HG03521 (cell line): Measurements from ENCODE around the gene TPP1.

Experiments
- ATAC-seq: cut with Tn5 transposase; IDR thresholded peaks from one replicate; pipeline ENCODE4 v1.9.1; 2021; ENCODE audit warnings: mild to moderate bottlenecking, moderate library complexity; ENCODE audit not compliant: unreplicated experiment

The TPP1 gene

GRCh38 chr11:6619004-6619745 is at the start of gene TPP1:
TSS of gene TPP1 (minus strand) at chr11:6619422. CDS start at chr11:6619400, 22 bp downstream.
- ATAC-seq, result peak; percentile 99

DNA sequence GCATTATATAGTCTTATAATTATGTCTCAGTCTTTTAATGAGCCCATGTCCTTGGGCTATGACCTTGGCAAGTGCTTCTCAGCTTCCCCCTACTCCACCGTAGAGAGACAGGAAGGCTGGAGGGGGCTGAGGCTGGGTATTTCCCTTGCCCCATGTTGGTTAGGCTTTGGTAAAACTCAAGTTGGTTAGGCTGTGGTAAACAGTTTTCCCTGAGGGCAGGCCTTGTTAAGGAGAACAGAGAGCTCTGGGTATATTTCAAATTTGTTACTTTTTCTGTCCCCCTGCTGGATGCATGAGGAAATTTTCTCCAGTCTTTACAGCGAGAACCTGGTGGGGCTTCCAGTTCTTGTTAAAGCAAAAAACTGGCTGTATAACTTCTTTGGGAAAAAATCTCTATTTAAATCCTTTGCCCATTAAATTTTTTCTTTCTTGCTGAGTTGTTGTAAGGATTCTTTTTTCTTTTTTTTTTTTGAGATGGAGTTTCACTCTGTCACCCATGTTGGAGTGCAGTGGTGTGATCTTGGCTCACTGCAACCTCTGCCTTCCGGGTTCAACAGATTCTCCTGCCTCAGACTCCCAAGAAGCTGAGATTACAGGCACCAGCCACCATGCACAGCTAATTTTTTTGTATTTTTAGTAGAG is 48.6 kb upstream of the TPP1 start:
- ATAC-seq, result no peak

DNA sequence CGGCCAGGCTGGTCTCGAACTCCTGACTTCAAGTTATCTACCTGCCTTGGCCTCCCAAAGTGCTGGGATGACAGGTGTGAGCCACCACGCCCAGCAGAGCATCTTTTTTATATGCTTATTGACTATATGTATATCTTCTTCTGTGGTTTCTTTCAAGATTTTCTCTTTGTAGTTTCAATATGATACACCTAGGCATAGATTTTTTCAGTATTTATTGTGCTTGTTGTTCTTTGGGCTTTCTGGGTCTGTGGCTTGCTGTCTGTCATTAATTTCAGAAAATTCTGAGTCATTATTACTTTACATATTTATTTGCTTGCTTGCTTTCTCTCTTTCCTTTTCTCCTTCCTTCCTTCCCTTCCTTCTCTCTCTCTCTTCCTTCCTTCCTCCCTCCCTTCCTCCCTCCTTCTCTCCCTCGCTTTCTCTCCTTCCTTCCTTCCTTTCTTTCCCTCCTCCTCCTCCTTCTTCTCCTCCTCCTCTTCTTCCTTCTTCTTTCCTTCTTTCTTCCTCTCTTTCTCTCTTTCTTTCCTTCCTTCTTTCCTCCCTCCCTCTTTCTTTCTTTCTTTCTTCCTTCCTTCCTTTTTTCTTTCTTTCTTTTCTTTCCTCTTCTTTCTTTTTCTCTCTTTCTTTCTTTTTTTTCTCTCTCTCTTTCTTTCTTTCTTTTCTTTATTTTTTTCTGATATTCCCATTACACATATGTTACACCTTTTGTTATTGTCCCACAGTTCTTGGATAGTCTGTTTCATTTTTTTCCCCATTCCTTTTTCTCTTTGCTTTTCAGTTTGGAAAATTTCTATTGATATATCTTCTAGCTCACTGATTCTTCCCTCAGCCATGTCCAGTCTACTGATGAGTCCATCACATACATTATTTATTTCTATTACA is 47.3 kb upstream of the TPP1 start:
- no peak for ATAC-seq

DNA sequence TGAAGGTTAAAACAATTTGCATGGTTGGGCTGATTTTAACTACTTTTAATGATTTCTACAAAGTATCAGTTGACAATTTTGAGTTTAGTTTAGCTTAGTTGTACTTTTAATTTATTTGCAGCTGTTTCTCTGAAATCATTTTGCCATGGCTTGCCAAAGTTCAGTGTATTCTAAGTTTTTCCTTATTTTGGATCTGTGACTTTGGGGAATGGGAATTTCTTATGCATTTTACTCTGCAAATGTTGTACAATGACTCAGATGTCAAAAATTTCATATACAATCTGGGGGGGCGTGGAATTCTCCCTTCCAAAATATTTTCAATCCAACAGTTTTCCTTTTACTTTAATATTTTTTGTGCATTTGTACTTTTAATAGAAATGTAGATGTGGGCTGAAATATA is 45.3 kb upstream of the TPP1 start:
- no peak for ATAC-seq

- ATAC-seq, result no peak
These were observed 44.7 kb upstream of the TPP1 start for GRCh38 chr11:6663794-6664469.

GRCh38 chr11:6660712-6661111 is 41.5 kb upstream of the TPP1 start:
- ATAC-seq, result no peak

DNA sequence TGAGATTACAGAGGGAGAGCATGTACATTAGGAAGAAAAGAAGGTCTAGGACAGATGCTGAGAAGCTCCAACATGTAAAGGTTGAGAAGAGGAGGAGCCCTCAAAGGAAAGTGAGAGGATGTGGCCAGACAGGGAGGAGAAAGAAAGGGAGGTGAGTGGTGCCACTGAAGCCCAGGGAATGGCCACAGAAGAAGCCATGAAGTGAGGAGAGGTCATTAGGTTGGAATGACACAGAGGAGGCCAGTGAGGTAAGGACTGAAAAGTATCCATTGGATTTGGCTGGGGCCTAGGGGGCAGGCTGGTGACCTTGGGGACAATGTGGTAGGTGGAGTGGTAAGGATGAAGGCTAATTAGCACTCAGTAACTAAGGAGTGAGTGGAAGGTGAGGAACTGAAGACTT is 39.4 kb upstream of the TPP1 start:
- no peak for ATAC-seq

DNA sequence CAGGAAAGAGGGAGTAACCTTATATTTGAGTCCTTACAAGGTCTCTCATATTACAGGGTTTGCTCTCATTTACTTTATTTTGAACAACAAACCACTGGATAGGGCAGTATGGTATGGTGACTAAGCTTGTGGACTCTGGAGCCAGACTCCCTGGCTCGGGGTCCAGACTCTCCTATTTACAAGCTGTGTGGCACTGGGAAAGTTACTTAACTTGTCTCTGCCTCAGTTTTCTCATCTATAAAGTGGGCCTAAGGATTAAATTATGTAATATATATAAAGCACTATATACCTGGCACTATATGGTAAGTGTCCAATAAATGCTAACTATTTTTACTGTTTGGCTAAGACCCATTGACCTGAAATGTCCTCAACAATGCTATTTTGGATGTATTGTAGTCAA is 38.1 kb upstream of the TPP1 start:
- no peak for ATAC-seq

DNA sequence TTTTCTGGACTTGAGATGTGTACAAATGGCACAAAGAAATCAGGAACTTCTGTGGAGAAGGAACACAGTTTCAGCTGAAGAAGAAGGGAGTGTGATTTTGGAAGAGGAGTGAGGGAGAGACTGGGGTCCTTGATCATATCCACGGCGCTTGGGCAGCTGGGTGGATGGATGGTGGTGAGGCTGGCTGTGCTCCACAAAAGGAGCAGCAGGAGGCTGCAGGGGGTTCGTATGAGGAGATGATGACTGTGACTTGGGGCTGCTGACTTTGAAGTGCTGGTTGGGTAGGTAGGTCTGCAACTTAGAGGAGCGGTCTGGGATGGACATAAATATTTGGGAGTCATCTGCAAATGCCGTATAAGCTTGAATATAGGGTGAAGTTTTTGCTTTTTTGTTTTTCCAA is 37.7 kb upstream of the TPP1 start:
- ATAC-seq, result no peak

GRCh38 chr11:6656584-6656915 is 37.3 kb upstream of the TPP1 start:
- no peak for ATAC-seq

DNA sequence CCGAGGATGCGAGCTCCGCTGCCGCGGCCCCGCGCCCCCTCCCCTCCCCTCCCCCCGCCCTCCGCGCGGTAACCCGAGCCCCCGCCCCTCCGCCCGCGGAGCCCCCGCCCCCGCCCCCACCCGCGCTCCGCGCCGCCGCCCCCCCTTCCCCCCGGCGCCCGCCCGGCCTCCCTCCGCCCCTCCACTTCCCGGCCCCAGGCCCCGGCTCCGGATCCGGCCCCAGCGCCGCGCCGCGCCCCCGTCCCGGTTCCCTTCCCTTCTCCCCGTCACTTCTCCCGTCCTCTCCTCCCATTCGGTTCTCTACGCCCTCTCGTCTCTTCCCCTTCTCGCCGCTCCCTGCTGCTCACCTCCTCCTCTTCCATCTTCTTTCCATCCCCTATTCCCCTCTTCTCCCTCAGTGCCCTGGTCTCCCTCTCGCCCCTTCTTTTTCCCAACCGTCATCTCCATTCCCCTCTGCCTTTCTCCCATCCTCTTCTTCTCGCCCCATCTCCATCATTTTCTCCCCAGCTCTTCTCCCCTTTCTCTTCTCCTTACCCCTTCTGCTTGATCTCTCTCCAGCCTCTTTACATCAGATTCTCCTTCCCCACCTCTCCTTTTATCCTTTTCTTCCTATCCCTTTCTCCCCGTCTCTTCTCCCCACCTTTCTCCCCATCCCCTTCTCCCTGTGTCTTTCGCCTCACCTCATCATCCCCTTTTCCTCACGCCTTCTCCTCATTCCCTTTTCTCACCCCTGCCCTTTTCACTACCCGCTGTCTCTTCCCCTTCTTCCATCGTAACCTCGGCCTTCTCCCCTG is 36.8 kb upstream of the TPP1 start, which contains the start of gene DCHS1:
Gene DCHS1, minus strand, starts transcription at position 20 of the 794 bp plus-strand sequence. CDS start 14,196 bp downstream, outside the sequence.
- no peak for ATAC-seq

DNA sequence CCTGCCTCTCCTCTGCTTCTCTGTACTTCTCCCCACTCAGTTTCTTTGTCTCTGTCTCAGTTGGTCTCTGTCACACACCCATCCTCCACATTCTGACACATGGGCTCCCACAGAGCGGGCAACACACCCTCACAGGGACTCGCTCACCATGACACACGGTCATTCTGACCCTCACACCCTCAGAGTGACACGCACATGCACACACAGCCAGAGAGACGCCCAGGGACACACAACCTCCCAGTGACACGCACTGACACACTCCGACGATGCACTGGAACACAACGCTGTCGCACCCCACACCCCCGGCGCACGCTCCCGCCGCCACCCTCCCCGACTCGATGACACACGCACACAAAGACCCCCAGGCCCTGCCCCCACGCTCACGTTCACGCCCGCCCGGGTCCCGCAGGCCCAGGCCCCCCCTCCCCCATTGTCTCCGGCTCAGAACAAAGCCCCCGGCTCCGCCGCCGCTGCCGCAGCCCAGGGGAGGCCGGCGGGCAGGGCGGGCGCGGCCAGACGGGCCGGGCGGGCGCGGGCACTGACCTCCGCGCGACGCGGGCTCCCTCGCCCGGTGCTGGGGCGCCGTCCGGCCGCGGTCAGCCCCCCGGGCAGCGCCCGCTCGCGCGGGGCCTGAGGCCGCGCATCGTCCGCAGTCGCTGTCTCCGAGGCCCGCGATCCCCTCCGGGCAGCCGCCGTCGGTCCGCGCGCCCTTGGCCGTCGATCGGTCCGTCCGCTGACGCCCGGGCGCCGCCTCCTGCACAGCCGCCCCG is 36.0 kb upstream of the TPP1 start:
- no peak for ATAC-seq

DNA sequence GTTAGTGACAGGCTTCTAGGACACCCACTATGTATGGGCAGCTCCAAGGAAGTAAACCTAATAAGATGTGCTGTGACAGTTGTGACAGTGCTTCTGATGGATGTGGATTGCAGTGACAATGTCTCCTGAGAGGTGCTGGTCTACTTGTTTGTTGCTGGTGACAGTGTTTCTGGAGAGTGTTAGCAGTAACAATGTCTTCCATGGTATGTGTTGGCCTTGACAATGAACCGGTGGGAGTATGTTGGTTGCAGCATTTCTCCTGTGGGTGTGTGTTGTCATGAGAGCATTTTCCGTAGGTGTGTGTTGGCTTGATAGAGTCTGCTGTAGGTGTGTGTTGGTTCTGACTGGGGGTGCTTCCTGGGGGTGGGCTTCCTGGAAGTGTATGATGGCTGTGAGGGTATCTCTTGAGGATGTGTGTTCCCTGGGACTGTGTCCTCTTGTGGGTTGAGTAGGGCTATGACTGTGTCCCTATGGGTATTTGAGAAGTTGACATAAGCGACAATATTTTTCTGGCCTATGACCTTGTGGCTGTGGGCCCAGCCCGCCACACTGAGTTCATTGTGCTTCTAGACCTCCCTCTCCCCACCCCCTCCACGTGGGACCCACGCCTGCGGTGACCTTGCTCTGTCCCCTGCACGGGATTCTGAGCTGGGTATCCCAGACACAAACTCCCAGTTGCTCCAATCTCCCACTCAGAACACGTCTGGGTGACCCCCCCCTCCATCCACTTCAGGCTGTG is 35.2 kb upstream of the TPP1 start:
- ATAC-seq, result no peak

GRCh38 chr11:6653656-6654055 is 34.4 kb upstream of the TPP1 start:
- no peak for ATAC-seq

DNA sequence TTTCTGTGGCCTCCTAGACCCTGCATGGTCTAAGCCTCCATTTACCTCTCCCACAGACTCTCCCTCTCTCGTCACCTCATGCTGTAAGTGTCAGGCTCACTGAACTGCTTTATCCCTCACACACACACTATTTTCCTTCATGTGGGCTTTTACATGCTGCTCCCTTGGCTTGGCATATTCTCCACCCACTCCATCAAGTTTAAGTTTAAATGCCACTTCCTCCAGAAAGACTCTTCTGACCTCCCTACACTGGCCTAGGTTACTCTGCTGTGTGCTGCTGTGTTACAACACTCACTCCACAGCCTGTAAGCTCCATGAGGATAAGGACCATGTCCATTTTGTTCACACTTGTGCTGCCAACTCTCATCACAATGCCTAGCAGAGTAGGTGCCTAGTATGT is 33.9 kb upstream of the TPP1 start:
- ATAC-seq, result no peak

GRCh38 chr11:6652182-6652581 is 33.0 kb upstream of the TPP1 start:
- no peak for ATAC-seq

- ATAC-seq, result no peak
These were observed 31.8 kb upstream of the TPP1 start for GRCh38 chr11:6650980-6651379.

GRCh38 chr11:6650104-6650503 is 30.9 kb upstream of the TPP1 start:
- no peak for ATAC-seq

- no peak for ATAC-seq
These were observed 29.3 kb upstream of the TPP1 start for GRCh38 chr11:6648501-6648900.
